ENCODE measurements around the gene FSD1L.

Gene FSD1L

DNA sequence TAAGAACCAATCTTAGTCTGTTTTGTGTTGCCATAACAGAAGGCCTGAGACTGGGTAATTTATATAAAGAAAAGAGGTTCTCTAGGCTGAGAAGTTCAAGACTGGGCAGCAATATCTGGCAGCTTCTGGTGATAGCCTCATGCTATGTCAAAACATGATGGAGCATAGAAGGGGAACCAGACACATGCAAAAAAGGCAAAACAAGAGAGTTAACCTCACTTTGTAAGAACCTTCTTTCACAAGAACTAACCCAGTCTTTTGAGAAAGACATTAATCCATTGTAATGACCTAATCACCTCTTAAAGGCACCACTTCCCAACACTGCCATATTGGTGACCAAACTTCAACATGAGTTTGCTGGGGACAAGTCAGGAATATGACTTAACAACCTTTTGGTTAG lies 37.3 kb downstream of the FSD1L start:
- H3K36me3 ChIP-seq (ENCODE audit: control insufficient read depth in 1 of 2, insufficient read depth in 2 of 2, low read length in 2 of 2): no peaks in the 10 kb centered on the region
- H4K12ac ChIP-seq (ENCODE audit: low read depth, low read length): no peak overlapping the region
- H2BK5ac ChIP-seq (ENCODE audit: low read depth, low read length, poor library complexity): no peak overlapping the region
- no peak overlapping the region for H2AFZ ChIP-seq (ENCODE audit: insufficient read depth, low read length, poor library complexity)
- no peak overlapping the region for H2AK5ac ChIP-seq (ENCODE audit: low read length)
- H3K4me2 ChIP-seq (ENCODE audit: low read length): no peak overlapping the region
- H3K9me3 ChIP-seq (ENCODE audit: insufficient read depth, low read depth, low read length): no peaks in the 10 kb centered on the region
- DNase-seq: no peak
- H2BK12ac ChIP-seq (ENCODE audit: low read length): no peak overlapping the region
- no peak overlapping the region for H2BK120ac ChIP-seq (ENCODE audit: insufficient read depth, low read length, poor library complexity)
- no peak overlapping the region for H3K4ac ChIP-seq (ENCODE audit: low read depth, low read length)
- no peaks in the 10 kb centered on the region for H3K4me1 ChIP-seq (ENCODE audit: control insufficient read depth in 1 of 2, insufficient read depth in 2 of 2, low read length in 2 of 2)
- no peak overlapping the region for H3K18ac ChIP-seq (ENCODE audit: low read length)
- no peak overlapping the region for H3K14ac ChIP-seq (ENCODE audit: low read length)
- no peak overlapping the region for H3K23ac ChIP-seq (ENCODE audit: low read length)
- H3K79me1 ChIP-seq (ENCODE audit: low read length): no peaks in the 10 kb centered on the region
- no peak overlapping the region for H3K9ac ChIP-seq (ENCODE audit: low read length)
- H3K4me3 ChIP-seq (ENCODE audit: low read depth, low read length): no peak overlapping the region
- no peak overlapping the region for H4K91ac ChIP-seq (ENCODE audit: low read depth, low read length)
- no peak overlapping the region for H3K27ac ChIP-seq (ENCODE audit: low read depth, low read length)
- H3K79me2 ChIP-seq (ENCODE audit: control insufficient read depth, insufficient read depth, low read length, poor library complexity): no peaks in the 10 kb centered on the region
- no peak overlapping the region for H4K8ac ChIP-seq (ENCODE audit: low read depth, low read length)
- no peaks in the 10 kb centered on the region for H3K27me3 ChIP-seq (ENCODE audit: insufficient read depth, low read length)

GRCh38 chr9:105496826-105497225 lies 49.0 kb downstream of the FSD1L start:
- WGBS (ENCODE audit: extremely low coverage, insufficient coverage, insufficient read length): no CpG with 5 or more reads among the region's 2 CpGs

DNA sequence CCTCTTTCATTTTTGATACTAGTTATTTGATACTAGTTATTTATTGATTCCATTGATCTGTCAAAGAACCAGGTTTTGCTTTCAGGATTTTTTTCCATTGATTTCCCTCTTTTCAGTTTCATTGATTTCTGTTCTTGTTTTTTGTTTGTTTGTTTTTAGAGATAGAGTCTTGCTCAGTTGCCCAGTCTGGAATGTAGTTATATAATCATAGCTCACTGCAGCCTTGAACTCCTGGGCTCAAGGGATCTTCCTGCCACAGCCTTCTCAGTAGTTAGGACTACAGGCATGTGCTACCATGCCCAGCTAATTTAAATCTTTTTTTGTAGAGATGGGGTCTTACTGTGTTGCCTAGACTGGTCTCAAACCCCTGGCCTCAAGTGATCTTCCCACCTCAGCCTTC lies 49.9 kb downstream of the FSD1L start:
- no peak overlapping the region for H2BK120ac ChIP-seq (ENCODE audit: insufficient read depth, low read length, poor library complexity)
- no peak overlapping the region for H4K8ac ChIP-seq (ENCODE audit: low read depth, low read length)
- H3K4me1 ChIP-seq (ENCODE audit: control insufficient read depth in 1 of 2, insufficient read depth in 2 of 2, low read length in 2 of 2): no peaks in the 10 kb centered on the region
- H3K9ac ChIP-seq (ENCODE audit: low read length): no peak overlapping the region
- H3K27ac ChIP-seq (ENCODE audit: low read depth, low read length): no peak overlapping the region
- no peak overlapping the region for H2BK5ac ChIP-seq (ENCODE audit: low read depth, low read length, poor library complexity)
- H3K4ac ChIP-seq (ENCODE audit: low read depth, low read length): no peak overlapping the region
- H2AFZ ChIP-seq (ENCODE audit: insufficient read depth, low read length, poor library complexity): no peak overlapping the region
- no peak overlapping the region for H3K23ac ChIP-seq (ENCODE audit: low read length)
- H3K27me3 ChIP-seq (ENCODE audit: insufficient read depth, low read length): no peaks in the 10 kb centered on the region
- no peak overlapping the region for H2BK12ac ChIP-seq (ENCODE audit: low read length)
- no peaks in the 10 kb centered on the region for H3K79me2 ChIP-seq (ENCODE audit: control insufficient read depth, insufficient read depth, low read length, poor library complexity)
- H4K91ac ChIP-seq (ENCODE audit: low read depth, low read length): no peak overlapping the region
- no peak overlapping the region for H3K18ac ChIP-seq (ENCODE audit: low read length)
- no peak for DNase-seq
- no peak overlapping the region for H3K4me2 ChIP-seq (ENCODE audit: low read length)
- H2AK5ac ChIP-seq (ENCODE audit: low read length): no peak overlapping the region
- H3K4me3 ChIP-seq (ENCODE audit: low read depth, low read length): no peak overlapping the region
- no peak overlapping the region for H4K12ac ChIP-seq (ENCODE audit: low read depth, low read length)
- no peaks in the 10 kb centered on the region for H3K36me3 ChIP-seq (ENCODE audit: control insufficient read depth in 1 of 2, insufficient read depth in 2 of 2, low read length in 2 of 2)
- no peaks in the 10 kb centered on the region for H3K9me3 ChIP-seq (ENCODE audit: insufficient read depth, low read depth, low read length)
- H3K14ac ChIP-seq (ENCODE audit: low read length): no peak overlapping the region
- no peaks in the 10 kb centered on the region for H3K79me1 ChIP-seq (ENCODE audit: low read length)

More at GRCh38 chr9:105496826-105497225, 49.0 kb downstream of the FSD1L start:
- Histone ChIP-seq H3K4me2 (ENCODE audit: low read length) (no peak overlapping the region), H3K4me3 (ENCODE audit: low read depth, low read length) (no peak overlapping the region), H3K14ac (ENCODE audit: low read length) (no peak overlapping the region), H3K4me1 (ENCODE audit: control insufficient read depth in 1 of 2, insufficient read depth in 2 of 2, low read length in 2 of 2) (no peaks in the 10 kb centered on the region), H2BK12ac (ENCODE audit: low read length) (no peak overlapping the region), H3K18ac (ENCODE audit: low read length) (no peak overlapping the region), H2AK5ac (ENCODE audit: low read length) (no peak overlapping the region), H2BK5ac (ENCODE audit: low read depth, low read length, poor library complexity) (no peak overlapping the region), H3K9me3 (ENCODE audit: insufficient read depth, low read depth, low read length) (no peaks in the 10 kb centered on the region), H4K8ac (ENCODE audit: low read depth, low read length) (no peak overlapping the region), H3K36me3 (ENCODE audit: control insufficient read depth in 1 of 2, insufficient read depth in 2 of 2, low read length in 2 of 2) (no peaks in the 10 kb centered on the region), H3K79me1 (ENCODE audit: low read length) (no peaks in the 10 kb centered on the region), H4K12ac (ENCODE audit: low read depth, low read length) (no peak overlapping the region), H2AFZ (ENCODE audit: insufficient read depth, low read length, poor library complexity) (no peak overlapping the region), H3K9ac (ENCODE audit: low read length) (no peak overlapping the region), H3K23ac (ENCODE audit: low read length) (no peak overlapping the region), H3K79me2 (ENCODE audit: control insufficient read depth, insufficient read depth, low read length, poor library complexity) (no peaks in the 10 kb centered on the region), H2BK120ac (ENCODE audit: insufficient read depth, low read length, poor library complexity) (no peak overlapping the region), H4K91ac (ENCODE audit: low read depth, low read length) (no peak overlapping the region), H3K4ac (ENCODE audit: low read depth, low read length) (no peak overlapping the region), H3K27me3 (ENCODE audit: insufficient read depth, low read length) (no peaks in the 10 kb centered on the region), H3K27ac (ENCODE audit: low read depth, low read length) (no peak overlapping the region)
- no peak for DNase-seq

DNA sequence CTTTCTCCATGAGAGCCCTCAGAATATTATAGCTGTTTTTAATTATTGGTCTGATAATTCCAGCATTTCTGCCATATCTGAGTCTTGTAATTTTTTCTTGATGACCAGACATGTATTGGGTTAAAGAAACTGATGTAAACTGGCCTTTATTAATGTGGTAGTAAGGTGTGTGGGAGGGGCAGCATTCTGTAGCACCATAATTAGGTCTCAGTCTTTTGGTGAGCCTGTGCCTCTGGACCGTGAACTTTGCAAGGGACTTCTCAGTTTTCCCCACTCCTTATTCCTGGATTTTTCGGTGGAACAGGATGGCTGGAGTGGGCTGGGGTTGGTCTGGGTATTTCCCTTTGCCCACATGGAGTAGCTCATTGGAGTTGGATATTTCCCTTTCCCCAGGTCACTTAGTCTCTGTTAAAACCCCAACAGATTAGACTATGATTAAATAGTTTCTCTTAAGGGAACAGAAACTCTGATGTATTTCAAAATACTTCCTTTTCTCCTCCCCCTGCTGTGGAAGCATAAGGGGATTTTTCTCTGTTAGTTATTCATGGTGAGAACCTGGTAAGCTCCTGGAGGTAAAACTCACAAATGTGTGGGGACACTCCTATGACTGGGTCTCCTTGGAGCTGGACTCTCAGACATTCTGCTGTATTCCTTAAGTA lies 52.4 kb downstream of the FSD1L start:
- Histone ChIP-seq H3K9me3 (ENCODE audit: insufficient read depth, low read depth, low read length) (no peaks in the 10 kb centered on the region), H3K79me2 (ENCODE audit: control insufficient read depth, insufficient read depth, low read length, poor library complexity) (no peaks in the 10 kb centered on the region), H3K79me1 (ENCODE audit: low read length) (no peaks in the 10 kb centered on the region), H2BK12ac (ENCODE audit: low read length) (no peak overlapping the region), H3K9ac (ENCODE audit: low read length) (no peak overlapping the region), H3K18ac (ENCODE audit: low read length) (no peak overlapping the region), H2BK120ac (ENCODE audit: insufficient read depth, low read length, poor library complexity) (no peak overlapping the region), H2AFZ (ENCODE audit: insufficient read depth, low read length, poor library complexity) (no peak overlapping the region), H3K23ac (ENCODE audit: low read length) (no peak overlapping the region), H3K14ac (ENCODE audit: low read length) (no peak overlapping the region), H3K4me3 (ENCODE audit: low read depth, low read length) (no peak overlapping the region), H3K27ac (ENCODE audit: low read depth, low read length) (no peak overlapping the region), H3K4ac (ENCODE audit: low read depth, low read length) (no peak overlapping the region), H2AK5ac (ENCODE audit: low read length) (no peak overlapping the region), H4K8ac (ENCODE audit: low read depth, low read length) (no peak overlapping the region), H2BK5ac (ENCODE audit: low read depth, low read length, poor library complexity) (no peak overlapping the region), H3K36me3 (ENCODE audit: control insufficient read depth in 1 of 2, insufficient read depth in 2 of 2, low read length in 2 of 2) (no peaks in the 10 kb centered on the region), H3K27me3 (ENCODE audit: insufficient read depth, low read length) (no peaks in the 10 kb centered on the region), H4K91ac (ENCODE audit: low read depth, low read length) (no peak overlapping the region), H3K4me1 (ENCODE audit: control insufficient read depth in 1 of 2, insufficient read depth in 2 of 2, low read length in 2 of 2) (no peaks in the 10 kb centered on the region), H3K4me2 (ENCODE audit: low read length) (no peak overlapping the region), H4K12ac (ENCODE audit: low read depth, low read length) (no peak overlapping the region)
- no CpG with 5 or more reads among the region's 2 CpGs for WGBS (ENCODE audit: extremely low coverage, insufficient coverage, insufficient read length)
- peak in 1 of 2 donors; percentile 22 for DNase-seq
